Hepatic stellate cell (primary cell): ENCODE measurements around the gene CDRT4.
A peak's percentile ranks its signal among the peaks of the same experiment; 100 is the strongest.
"Not testable (repeated sequence)": the region's sequence is repeated elsewhere in the genome, so short reads cannot be mapped to it uniquely, and the experiment has no call there.

ENCODE experiments used
- DNase-seq: peaks from one replicate; pipeline ENCODE4 v3.0.0; 2011; ENCODE audit warnings: low spot score

The CDRT4 gene

DNA sequence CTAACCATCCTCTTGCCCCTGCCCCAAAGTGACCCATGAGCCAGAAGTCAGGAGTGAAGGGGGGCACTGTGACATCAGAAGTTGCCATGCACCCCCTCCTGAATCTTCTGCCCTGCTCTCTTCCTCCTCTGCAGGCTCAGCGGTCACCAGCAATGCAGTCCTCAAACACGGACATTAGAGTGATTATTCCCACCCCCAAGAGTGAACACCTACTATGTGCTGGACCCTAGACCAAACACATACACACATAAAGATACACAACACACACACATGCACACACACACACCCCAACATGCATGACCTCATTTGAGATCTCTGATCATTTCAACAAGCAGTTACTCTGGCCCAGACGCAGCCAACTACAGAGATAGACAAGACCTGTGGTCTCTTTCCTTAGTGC lies at the start of gene CDRT4:
Gene CDRT4 (minus strand): TSS at position 30 of the 400 bp plus-strand sequence. CDS start 27,383 bp downstream, outside the sequence.
- no peak for DNase-seq

DNA sequence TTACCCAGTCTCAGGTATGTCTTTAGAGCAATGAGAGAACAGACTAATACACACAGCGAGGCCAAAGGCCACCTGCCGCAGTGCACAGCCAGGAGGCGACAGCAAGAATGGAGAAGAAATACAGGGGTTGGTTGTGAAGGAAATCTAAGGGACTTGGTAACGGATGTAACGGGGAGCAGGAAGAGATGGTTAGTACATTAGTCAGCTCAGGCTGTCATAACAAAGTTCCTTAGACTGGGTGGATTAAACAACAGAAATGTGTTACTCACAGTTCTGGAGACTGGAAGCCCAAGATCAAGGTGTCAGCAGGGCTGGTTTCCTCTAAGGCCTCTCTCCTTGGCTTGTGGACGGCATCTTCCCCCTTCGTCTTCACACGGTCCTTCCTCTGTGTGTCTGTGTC lies 48.7 kb upstream of the CDRT4 start:
- DNase-seq: peak; percentile 42

DNA sequence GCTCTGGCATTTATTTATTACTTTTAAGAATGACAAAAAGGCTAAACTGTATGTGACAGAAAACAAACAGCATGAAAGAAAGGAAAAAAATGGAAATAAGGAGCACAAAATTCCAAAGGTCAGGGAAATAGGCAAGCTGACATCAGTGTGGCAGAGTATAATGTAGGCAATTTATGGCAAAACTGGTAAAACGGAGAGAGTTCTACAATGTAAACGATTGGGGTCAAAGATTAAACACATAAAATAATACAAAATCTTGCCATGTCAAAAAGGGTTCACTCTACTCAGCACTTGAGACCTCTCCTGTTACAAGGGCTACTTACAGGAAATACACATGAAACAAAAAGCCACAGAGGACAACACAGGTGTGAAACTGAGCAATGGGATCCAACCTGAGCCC lies 47.0 kb upstream of the CDRT4 start:
- no peak for DNase-seq

DNA sequence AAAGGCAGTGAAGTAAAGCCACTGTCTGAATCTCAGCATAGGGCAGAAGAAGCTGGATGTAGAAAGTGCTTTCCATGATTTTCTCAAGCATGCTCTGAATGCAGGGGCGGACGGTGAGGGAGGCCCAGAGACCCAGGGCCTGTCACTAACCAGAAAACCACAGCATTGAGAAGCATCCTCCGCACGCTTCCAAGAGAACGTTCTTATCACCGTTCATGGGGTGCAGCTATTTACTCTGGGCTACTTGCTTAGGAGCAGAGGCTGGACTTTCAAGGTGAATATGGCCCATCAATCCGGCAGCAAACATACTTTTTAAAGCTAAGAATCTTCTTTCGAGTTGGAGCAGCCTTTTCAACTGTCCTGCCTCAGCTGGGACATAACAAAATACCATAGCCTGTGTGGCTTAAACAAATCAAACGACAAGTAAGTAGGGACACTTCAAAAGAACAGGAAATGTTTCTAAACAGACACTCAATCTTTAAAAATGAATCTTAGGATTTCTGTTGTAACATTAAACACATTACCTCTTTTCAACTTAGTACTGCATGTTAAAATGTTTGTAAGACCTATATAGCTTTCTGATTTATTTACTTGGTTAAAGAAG lies 46.5 kb upstream of the CDRT4 start:
- no peak for DNase-seq

DNA sequence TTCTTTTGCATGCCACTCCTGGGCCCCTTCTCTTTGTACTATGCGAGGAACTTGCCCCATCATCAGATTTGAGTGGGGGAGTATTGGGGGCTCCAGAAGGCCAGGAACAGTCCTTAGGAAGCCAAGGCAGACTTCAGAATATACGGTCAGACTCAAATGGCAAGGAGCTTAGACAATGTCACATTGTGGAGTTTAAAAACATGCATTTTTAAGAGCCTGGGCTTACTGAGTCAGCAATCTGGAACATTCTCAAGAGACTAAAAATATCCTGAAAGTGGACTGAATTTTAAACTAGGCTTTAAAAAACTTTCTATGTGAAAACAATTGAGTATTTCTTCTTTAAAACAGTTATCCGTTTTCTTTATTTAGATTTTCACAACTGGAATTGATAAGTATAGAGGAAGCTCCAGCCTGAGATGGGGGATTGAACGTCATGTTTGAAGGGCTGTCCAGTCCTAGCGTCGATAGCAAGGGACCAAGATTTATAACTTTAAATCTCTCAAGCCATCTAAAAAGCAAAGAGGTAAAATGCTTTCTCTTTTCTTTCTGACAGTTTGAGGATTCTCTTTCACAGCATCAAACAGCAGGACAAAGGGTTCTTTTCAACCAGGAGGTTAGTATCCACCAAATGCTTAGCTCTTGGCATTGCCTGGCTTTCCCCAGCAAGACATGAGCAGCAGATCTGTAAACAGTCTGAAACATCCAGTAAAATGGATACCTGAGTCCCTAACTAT lies 45.8 kb upstream of the CDRT4 start:
- DNase-seq: no peak

DNA sequence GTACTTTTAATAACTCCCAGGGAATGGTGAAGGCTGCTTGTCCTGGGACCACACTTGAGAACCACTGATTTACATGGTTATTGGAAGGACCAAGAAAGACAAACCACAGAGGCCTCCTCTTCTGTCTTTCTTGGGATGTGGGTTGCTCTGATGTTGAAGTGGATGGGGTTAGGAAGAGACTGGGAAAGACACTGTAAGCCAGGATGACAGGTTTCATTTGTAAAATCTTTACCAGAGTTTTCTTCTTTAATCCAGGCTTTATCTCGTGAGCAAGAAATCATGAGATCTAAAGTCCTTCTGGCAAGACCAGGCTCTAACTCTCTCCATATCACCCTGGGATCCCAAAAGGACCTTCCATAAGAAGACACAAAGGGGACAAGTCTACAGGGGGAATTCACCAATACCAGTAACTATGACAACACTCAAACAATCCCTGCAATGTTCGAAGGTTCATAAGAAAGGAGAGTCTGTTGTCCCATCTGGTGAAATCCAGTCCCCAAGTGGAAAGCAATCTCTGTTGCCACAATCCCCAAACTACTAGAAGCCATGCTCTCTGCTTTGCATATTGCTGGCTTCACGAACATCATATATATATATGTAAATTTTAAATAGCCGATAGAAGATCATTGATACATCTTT lies 44.8 kb upstream of the CDRT4 start:
- no peak for DNase-seq

DNA sequence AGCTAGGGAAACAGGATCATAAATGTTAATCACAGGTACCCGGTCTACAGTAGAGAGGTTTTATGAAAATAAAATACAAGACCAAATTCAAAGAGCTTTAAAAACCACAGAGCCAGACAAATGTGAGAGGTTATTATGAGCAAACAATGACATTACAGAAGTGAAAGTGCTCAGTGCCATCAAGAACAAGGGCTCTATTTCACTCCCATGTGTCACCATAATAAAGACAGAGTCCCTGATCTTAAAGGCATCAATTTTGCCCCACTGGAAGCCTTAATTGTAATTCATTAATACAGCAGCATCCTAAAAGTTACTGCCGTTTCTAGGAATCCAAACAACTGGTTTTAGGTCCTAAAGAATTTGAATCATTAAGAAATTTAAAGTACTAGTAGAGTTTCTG lies 43.7 kb upstream of the CDRT4 start:
- no peak for DNase-seq

DNA sequence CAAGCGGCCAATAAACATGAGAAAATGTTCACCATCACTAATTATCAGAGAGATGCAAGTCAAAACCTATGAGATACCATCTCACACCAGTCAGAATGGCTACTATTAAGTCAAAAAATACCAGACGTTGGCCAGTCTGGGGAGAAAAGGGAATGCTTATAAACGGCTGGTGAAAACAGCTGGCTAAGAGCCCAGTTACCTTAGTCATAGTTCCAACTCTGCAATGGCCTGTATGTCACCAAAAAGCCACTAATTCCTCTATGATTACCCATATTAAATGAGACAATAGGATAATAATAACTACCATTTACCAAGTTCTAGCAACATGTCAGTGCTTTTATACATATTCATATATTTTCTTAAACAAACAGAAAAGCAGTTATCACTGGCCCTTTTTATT lies 42.9 kb upstream of the CDRT4 start:
- DNase-seq: peak; percentile 61

DNA sequence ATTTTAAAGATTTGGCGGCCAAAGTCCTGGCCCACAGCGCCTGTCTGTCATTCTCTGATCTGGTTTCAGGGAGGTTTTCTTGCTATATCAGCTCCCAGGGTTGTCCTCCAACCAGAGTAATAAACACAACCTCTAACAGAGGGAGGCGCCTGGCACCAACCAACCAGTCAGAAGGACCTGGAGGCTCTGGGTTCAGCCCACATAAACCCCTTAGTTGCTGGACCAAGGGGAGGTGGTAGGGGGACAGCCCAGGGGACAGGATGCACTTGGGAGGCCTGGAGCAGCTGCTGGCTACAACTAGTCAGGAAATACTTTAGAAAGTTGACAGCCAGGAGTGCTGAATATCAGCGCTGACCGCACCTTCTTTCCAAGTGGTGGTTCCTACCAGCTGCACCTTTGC lies 41.7 kb upstream of the CDRT4 start:
- no peak for DNase-seq

DNA sequence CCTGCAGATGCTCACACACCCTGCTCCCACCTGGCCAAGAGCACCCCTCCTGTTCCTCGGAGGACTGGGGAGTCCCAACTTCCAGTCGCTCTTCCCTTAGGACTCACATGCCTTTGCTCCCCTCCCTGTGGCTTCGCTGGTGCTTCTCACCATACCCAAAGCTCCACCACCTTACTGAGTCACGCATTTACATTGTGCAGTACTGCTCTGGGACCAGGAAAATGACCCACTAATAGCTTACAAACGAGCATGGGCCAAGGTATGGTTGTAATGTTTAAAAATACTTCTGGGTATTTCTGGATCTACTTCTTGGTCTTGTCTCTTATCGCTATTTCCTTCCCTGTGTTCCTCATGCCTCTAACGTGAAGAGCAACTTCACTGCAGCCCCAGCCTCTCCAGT lies 41.0 kb upstream of the CDRT4 start:
- no peak for DNase-seq

DNA sequence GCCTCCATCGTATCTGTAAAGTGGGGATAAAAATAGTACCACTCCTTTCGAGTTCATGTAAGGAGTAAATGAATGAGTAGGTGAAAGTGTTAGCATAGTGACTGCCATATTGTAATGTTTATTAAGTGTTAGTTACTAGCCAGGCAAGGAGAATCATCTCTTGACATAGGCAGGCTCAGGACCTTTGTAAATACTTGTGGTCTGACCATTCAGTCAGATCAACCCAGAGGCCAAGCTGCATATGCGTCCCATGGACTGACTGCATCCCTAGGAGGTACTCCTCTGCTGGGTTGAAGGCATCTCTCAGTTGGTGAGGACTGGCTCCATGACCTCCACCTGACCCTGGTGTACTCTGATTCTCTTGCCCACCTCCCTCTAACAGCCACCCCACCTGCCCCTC lies 40.5 kb upstream of the CDRT4 start:
- DNase-seq: no peak

DNA sequence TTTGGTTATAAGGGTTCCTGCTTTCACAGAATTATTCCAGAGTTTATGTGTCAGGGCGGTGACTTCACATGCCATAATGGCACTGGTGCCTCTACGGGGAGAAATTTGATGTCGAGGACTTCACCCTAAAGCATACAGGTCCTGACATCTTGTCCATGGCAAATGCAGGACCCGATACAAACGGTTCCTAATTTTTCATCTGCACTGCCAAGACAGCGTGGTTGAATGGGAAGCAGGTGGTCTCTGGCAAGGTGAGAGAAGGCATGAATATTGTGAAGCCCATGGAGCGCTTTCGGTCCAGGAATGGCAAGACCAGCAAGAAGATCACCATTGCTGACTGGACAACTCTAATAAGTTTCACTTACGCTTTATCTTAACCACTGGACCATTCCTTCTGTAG lies 39.6 kb upstream of the CDRT4 start:
- no peak for DNase-seq

DNA sequence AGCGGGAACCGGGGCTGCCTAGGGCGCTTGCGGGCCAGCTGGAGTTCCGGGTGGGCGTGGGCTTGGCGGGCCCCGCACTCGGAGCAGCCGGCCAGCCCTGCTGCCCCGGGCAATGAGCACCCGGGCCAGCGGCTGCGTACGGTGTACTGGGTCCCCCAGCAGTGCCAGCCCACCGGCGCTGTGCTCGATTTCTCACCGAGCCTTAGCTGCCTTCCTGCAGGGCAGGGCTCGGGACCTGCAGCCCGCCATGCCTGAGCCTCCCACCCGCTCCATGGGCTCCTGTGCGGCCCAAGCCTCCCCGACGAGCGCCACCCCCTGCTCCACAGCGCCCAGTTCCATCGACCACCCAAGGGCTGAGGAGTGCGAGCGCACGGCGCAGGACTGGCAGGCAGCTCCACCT lies 38.3 kb upstream of the CDRT4 start:
- not testable (repeated sequence) for DNase-seq

DNA sequence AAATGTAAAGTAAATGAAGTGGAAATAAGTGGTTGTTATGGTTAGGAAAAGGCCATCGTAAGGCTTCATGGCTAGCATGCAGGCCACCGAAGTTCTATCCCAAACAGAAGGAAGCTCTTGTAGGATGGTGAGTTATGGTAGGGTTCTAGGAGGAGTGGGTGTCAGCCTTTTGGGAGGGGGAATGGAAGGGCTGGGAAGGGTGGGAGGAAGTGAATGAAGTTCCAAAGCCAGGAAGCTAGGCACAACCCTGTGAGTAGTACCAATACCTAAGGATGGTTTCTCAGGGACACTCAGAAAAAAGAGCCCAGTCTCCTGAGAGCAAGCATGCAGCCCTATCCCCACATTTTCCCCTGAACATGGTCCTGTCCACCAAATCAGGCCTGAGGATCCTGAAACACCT lies 36.3 kb upstream of the CDRT4 start:
- DNase-seq: no peak

DNA sequence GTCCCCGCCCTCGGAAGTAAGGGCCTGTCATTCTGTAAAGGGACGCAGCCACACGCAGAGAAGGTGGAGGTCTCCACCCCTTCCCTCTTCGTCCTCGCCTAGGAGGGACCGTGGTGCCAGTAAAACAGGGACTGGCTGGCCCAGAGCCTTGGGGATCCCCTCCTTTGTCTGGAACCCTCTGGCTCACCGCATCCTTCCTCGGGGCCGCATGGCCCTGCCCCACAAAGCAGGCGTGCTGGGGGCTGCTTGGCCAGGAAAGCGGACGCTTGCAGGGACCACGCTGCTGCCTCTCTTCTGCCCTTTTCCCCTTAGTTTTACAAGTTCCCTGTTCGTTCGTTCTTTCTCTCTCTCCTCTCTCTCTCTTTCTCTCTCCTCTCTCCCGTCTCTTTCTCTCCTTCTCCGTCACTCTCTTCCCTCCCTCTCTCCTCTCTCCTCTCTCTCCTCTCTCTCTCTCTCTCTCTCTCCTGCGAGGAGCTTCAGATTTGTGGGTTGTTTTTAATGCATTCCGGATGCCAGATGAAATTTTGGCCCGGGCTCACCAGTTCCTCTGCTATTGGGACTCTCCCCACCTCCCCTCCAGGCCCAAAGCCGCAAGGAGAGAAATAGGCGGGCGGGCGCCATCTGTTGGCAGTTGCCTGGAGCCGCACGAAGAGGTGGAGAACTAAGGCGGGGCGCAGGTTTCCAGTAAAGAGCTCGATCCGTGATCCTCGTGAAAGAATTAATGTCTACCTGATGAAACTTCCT lies 35.1 kb upstream of the CDRT4 start:
- peak; percentile 91 for DNase-seq

DNA sequence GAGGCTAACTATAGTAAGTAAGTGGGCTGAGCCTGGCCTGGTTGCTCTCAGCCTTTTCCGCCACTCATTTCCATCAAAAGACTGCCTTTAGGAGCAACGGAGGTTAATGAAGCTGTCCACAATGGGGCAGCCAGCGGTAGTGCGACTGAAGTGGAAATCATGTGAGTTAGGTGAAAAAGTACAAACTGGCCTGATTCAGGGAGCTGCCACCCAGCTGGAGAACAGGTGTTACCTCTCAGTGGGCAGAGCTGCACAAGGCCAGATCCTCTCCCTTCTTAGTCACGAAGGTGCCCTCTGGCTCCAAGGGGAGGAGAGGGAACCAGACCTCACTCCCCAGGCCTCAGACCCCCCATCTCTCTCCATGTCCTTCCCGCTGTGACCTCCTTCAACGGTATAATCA lies 34.4 kb upstream of the CDRT4 start:
- no peak for DNase-seq

DNA sequence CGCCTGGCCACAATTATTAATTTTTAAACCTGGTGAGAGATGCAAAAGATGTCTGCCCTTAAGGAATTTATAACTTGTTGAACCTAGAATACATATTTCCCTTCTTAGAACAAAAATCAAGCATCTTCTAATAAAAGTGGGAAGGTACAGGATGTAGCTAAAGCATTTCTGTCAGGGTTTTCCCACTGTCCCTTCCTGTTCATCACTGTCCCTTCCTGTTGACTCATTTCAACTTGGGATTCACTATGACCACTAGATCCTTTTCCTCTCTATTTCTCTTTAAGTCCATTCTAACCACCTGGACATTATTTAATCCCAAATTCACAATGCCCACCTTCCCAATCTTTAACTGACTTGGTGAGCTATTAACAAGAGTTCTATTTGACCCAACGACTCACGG lies 33.9 kb upstream of the CDRT4 start:
- no peak for DNase-seq

DNA sequence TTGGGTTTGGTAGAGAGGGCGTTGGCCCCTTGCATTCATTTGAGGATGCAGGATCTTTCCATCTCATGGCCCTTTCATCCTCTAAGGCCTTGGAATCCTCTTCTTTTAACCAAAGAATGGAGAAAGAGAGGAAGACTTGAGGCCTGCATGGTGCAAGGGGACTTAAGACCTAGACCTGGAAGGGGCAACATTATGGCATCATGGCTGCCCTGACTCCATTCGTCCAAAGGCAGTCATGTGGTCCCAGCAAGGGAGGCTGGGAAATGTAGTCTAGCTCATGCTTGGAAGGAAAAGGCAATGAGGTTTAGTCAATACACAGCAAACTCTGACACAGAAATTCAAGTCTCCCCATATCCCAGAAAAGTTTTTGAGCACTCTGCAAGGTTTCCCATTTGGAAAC lies 30.7 kb upstream of the CDRT4 start:
- no peak for DNase-seq

DNA sequence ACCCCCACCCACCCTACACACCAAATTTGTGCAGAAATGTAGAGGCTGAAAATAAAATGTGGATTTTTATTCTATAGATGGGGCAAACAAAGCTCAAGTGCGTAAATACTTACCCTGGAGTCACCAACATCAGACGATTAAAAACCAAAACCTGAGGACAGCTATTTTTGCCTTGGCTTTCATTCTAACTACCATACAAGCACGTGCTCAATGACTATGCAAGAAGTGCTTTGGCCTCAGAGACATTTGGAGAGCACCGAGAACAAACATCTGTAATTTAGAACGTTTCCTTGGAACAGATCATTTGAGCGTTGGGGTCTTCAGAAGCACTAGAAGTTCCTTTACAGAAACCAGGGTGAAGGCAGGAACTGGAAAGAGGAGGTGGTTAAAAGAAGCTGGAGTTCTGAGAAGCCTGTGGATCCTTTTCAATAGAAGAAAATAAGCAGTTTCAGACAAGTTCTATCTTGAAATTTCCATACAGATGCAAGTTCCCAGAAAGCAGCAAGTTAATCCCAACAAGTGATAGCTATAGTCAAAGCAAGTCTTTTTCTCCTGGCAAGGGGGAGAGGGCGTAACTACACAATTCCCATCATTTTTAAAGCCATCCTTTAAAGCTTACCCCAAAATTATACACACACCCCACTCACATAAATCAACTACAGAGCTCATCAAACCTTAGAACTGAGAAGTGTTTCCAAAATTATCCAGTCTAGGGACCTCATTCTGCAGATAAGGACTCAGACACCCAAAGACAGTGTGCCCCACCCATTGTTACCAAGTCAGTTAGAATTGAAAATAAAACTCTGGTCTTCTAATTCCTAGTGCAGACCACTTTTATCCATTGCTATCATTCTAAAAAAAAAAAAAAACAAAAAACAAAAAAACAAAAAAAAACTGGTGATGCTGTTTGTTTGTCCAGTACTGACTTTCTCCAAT lies 29.6 kb upstream of the CDRT4 start:
- no peak for DNase-seq

DNA sequence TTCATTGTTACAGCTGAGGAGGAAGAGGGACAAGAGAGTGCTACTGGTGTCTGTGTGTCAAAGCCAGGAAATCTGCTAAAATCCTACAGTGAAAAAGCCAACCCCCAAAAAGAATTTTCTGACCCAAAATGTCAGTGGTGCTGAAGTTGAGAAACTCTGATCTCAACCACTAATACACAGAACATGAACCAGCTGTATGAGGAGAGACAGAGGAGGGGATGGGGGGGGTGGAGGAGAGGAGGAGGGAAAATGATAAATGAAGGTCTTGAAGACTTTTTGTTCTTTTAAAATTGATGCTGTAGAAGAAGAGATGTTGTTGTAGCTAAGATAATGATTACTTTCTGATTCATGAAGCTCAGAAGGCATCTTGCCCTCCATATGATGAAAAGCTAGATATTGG lies 27.4 kb upstream of the CDRT4 start:
- DNase-seq: no peak

DNA sequence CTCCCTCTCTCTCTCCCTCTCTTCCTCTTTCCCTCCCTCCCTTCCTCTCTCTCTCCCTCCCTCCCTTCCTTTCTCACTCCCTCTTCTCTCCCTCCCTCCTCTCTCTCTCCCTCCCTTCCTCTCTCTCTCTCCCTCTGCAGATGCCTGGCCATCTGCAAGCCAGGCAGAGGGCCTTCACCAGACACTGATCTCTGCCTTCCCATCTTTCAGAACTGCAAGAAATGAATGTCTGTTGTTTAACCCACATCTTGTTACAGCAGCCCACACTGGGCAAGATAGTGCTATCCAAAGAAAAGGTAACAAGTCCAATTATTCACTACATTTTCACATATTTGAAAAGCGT lies 26.2 kb upstream of the CDRT4 start:
- DNase-seq: no peak
